ENCODE data around the gene PCDHGC3.

GRCh38 chr5:141513627-141514329 lies 38.0 kb downstream of the PCDHGC3 start:
- TF ChIP-seq SIN3A (IDR thresholded peaks at IDR 0.05; ENCODE audit: borderline replicate concordance, low read depth, low read length): no peak
- TF ChIP-seq GABPA (IDR thresholded peaks at IDR 0.05; ENCODE audit: low read depth, low read length): no peak
- no peak for TF ChIP-seq GABPA (CRISPR knock-in tag; IDR thresholded peaks at IDR 0.05; ENCODE audit: low read depth)
- no peak for TF ChIP-seq ZFYVE20 (CRISPR knock-in tag; IDR thresholded peaks at IDR 0.05; ENCODE audit: borderline replicate concordance, low read depth)
- TF ChIP-seq TBL1XR1 (IDR thresholded peaks at IDR 0.05; ENCODE audit: borderline replicate concordance, low read length, partially characterized antibody): no peak
- no peak for TF ChIP-seq MAX (IDR thresholded peaks at IDR 0.05)
- TF ChIP-seq UBTF (CRISPR knock-in tag; IDR thresholded peaks at IDR 0.05): no peak
- no peak for TF ChIP-seq TAF1 (CRISPR knock-in tag; IDR thresholded peaks at IDR 0.05)
